ENCODE measurements around the gene CACNA1E.

GRCh38 chr1:181522864-181523263 lies 39.5 kb downstream of the CACNA1E start:
- TF ChIP-seq CTCF (conservative IDR thresholded peaks at IDR 0.05; ENCODE audit: low read length) (no peak), EZH2phosphoT487 (IDR thresholded peaks at IDR 0.05; ENCODE audit: borderline replicate concordance, low read depth, low read length) (no peak)

Data from OCI-LY7 (cell line).